ENCODE measurements around the gene GAPDH.

DNA sequence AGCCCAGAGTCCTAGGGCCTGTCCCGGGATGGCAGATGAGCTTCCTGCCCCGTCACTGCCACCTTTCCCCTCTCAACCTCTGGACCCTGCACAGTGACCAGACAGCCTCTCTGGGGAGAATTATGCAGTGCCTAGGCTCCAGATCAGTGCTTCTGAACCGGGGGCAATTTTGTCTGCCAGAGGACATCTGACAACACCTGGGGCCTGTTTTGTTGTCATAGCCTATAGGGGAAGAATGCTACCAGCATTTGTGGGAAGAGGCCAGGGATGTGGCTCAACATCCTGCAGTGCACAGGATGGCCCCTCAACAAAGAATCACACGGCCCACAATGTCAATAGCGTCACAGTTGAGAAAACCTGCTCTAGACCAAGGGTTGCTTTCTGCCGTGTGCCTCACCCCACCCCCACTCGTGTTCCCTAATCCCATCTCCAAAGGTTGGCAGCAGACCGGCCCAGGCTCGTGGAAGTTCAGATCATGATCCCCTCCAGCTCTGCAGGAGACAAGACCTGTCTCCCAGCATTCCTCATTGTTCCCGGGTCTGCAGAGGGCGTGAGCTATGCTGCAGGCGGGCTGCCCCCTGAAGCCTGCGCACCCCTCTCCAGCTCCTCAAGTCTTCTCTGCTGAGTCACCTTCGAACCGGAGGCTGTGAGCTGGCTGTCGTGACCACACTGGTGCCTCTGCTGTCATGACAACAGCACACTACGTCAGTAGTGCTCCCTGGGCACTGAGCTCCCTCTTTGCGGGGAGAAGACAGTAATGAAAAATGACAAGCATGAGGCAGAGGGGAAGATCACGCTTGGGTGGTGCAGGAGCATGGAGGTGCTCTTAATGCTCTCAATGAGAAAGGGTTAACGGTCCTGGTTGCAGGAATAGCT is 2.0 kb upstream of the GAPDH start:
- TF ChIP-seq, protein P1, sequence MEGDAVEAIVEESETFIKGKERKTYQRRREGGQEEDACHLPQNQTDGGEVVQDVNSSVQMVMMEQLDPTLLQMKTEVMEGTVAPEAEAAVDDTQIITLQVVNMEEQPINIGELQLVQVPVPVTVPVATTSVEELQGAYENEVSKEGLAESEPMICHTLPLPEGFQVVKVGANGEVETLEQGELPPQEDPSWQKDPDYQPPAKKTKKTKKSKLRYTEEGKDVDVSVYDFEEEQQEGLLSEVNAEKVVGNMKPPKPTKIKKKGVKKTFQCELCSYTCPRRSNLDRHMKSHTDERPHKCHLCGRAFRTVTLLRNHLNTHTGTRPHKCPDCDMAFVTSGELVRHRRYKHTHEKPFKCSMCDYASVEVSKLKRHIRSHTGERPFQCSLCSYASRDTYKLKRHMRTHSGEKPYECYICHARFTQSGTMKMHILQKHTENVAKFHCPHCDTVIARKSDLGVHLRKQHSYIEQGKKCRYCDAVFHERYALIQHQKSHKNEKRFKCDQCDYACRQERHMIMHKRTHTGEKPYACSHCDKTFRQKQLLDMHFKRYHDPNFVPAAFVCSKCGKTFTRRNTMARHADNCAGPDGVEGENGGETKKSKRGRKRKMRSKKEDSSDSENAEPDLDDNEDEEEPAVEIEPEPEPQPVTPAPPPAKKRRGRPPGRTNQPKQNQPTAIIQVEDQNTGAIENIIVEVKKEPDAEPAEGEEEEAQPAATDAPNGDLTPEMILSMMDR (optimal IDR thresholded peaks at IDR 0.05 in 1 of 3, IDR thresholded peaks at IDR 0.05 in 1 of 3, conservative IDR thresholded peaks at IDR 0.05 in 1 of 3; ENCODE audit: extremely low read depth in 1 of 3, insufficient read depth in 2 of 3, low read length in 3 of 3) = no peak
- TF ChIP-seq EZH2 (IDR thresholded peaks at IDR 0.05; ENCODE audit: low read length) = no peak

All from keratinocyte (primary cell).